NCI-H460 (cell line): ENCODE data around the gene SHF. TPM values are rescaled to one million over a fixed set of nuclear protein-coding genes. Genes with fewer than 3 reads are reported as not detected.

Source experiments
- DNase-seq: peaks from one replicate; pipeline ENCODE4 v3.0.0-alpha.2; 2016; ENCODE audit warnings: low read depth; ENCODE audit errors: extremely low read depth
- total RNA-seq: library from RNA; depleted of rRNA; stranded (reverse); fragments of >200 nt; shearing (Covaris generic); gene quantifications from 2 replicates; pipeline ENCODE4 v1.2.3, GENCODE V29; 2014; rRNA removed

Gene SHF
- total RNA-seq, 1 experiment from 2014 or later = 1.4 TPM

DNA sequence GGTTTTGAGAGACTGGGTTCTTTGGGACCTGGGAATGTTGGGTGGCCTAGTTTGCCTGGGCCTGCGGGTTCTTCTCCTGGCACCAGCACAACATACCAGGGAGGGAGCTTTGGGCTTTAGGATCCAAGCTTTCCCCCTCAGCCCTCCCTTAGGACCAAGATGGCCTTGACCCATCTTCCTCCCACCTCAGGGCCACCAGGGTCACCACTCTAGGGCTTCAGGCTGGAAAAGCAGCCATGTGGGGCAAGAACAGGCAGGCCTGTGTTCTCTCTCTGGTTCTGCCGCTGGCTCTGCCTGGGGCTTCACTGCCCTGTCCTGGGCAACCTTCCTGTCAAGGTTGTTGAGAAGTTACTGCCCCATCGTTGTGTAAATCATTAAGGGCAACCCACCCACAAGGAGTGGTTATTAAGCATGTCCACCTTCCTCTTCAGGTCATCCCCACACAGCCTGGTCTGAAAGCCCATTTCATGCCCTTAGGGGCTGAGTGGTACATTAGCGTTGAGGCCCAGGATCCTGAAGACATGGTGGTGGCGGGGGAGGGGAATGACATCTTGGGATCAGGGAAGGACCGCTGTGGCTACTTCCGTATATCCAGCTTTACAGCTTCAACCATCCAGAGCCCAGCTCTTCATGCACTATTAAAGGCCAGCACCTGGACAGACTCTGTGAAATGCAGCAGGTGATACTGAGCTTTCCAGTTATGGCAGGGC is 57.3 kb downstream of the SHF start:
- no peak for DNase-seq

DNA sequence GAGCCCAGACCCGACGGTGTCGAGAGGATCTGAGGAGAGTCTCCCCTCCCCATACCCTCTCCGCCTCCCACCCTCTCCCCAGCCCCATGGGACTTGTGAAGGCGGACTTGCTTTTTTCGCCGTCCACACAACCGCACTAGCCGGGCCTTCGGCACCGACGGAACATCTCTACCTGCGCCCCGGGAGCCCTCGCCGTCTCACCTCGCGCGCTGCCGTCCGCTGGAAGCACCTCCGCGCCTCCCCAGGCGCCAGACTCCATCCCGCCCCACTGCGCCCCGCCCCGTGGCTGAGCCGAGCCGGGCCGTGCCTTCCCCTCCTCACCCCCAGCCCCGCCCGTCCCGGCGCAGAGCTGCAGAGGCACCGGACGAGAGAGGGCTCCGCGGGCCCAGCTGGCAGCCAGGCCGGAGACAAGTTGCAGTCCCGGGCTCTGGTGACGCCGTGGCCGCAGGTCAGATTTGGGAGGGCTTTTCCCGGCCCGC is 58.1 kb downstream of the SHF start, which contains the start of the genes DUOX1 and DUOXA1:
DUOX1 (plus strand) TSS at position 344 of the 479 bp plus-strand sequence. CDS start 1,973 bp downstream, outside the sequence.
DUOXA1 (minus strand) TSS at position 229 of the 479 bp plus-strand sequence. CDS start 6,865 bp downstream, outside the sequence.
- DNase-seq = no peak

DNA sequence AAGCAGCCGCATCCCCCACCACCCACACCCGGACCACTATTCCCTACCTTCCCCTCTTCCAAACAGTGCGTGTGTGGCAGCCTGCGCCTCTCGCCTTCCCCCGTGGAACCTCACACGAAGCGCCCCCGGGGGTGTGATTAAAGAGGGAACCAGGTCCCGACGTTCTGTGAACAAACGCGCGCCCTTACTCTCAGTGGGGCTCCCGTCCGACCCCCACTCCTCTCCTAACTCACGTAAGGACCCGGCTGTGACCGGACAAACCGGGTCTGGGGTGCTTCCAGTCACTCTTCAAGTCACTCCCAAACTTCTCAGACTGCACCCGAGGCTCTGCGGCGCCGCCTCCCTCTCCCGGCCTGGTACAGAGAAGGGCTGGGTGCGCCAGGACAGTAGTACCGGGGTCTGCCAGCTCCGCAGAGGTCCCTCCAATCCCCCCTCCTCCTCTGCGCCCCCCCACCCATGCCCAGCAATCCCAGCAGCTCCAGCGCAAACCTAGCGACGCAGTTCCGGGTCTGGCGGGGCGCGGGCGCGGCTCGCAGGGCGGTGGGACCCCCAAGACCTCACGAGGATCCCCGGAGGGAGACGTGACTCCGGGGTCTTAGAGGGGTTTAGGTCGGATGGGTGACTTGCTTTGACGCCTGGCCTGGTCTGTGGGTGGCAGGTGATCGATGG is 58.7 kb downstream of the SHF start:
- no peak for DNase-seq

DNA sequence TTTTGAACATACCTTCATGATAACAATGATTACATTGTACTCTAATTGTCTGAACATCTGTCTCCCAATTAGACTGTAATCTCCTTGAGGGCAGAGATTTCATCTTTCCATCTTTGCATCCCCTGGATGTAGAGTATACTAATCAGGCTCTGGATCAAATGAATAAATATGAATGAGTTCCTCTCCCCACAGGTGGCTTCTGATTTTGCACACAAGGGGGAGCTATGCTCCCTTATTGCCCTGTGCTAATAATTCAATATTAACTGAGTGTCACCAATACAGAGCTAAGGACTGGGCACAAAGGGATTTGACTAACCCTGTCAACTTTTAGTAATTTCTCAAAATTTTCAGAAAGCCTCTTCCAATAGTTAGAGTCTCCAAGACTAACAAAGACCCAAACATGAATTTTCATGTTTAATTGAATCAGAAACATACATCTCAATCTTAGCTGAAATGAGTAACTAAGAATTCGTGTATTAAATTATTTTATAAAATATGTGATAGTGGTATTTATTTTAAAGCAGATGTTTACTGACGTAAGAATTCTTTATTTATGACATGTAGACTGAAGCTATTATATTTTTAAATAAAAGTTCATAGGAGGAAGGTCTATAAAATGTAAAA is 61.1 kb downstream of the SHF start:
- DNase-seq = peak; percentile 39

DNA sequence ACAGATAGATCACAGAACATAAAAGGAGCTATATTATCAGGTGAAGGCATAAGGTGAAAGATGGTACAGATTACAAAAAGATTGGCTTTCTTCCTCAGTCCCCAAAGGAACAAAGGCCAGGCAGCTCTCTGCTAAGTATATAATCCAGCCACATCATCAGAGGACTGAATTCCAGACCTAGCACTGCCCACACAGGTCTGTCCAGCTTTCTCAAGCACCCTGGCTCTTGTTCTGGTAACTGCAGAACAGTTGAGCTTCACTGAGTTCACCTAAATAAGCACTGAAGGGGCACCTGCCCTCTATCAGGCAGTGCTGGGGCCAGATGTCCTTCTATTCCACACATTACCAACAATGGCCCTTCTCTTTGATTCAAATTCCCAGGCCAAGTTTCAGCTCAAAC is 64.4 kb downstream of the SHF start:
- DNase-seq = no peak

DNA sequence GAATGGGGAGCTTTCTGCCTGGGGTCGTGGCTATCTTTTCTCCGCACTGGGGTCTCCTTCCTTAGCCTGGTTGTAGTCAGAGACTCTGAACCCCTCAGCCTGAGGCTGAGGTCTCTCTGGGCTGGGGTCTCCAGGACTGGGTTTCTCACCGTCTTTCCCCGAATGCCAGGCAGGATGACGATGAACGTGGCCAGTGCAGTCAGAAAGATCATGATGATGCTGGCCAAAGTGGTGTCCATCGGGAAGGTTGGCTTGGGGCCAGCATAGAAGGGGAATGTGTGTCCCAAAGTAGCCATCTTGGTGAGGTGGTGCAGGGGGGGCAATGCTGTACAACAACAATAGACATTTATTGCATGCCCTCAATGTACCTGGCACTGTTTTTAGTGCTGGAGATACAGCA is 65.0 kb downstream of the SHF start:
- no peak for DNase-seq

DNA sequence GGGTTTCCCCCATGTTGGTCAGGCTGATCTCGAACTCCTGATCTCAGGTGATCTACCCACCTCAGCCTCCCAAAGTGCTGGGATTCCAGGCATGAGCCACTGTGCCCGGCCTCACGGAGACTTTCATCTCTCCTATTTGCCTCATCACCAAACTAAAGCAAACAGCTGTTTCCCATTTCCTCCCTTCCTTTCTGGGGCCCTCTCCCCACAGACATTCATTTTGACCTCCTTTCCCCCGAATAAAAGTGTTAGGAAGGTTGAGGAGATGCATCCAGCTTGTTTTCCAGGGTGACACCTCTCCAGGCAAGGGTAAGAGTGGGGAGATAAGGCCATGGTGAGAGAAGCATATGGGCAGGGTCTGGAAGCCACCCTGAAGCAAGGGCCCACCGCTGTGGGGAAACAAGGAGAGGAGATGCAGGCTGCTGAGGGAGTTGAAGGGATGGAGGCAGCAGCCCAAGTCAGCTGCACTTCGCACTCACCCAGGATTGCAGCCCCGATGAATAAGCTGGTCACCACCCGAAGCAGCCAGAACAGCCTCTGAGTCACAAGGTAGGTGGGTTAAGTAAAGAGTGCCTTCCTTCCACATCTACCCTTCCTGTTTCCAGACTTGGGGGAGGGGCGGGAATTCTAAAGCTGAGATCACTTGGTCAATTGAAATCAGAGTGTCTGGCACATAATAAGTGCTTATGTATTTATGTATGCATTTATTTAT is 65.9 kb downstream of the SHF start:
- no peak for DNase-seq

DNA sequence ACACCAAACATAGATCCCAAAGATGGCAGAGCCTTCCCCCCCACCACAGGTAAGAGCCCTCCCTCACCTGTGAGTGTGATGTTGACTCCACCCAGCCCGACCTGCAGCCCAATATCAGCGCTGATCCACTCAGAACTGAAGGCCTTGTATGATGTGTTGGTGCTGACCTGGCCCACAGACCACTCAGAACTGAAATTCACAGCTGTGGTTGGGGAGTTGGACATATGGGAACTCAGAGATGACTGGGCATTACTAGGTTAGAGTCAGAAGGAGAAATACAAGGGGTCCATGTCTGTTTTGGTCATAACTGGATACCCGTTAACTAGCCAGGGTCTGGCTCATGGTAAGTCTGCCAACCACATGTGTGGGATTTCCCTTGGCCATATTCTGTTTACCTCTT is 66.7 kb downstream of the SHF start:
- no peak for DNase-seq

DNA sequence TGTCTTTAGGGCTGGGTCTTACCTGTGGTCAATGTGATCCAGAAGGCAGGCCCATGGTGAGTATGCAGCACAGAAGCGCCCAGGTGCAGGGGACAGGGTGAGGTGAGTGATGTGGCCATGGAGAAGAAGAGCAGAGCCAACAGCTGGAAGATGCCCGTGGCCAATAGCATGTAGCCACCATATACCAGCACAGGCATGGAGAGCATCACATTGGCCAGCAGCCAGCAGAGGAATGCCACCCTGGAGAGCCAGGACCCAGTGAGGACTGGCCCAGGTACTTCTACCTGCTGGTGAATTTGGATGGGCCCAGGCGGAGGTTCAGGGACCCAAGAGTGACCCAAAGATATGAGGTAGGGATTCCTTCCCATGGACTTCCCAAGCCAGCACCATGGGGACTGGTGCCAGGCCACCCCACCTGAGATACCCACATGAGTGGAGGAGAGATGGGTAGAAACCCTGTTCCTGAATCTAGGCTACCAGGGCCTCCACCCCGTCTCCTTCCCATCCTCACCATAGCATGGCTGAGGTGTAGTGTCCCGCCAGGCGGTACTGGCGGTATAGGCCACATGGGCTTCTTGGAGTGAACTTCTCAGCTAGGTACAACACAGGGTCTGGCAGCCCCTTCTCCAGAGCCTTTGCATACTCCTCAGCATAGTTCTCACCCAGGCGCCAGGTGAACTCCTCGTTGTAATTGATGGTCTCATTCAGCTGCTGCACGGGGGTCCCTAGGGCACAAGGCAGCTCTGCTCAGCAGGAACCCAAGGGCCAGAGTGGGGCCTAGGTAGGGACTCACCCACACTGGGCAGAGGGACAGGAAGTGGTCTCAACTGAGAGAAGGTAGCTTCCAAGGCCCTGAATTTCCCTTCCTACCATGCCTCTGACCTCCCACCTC is 67.4 kb downstream of the SHF start:
- no peak for DNase-seq

DNA sequence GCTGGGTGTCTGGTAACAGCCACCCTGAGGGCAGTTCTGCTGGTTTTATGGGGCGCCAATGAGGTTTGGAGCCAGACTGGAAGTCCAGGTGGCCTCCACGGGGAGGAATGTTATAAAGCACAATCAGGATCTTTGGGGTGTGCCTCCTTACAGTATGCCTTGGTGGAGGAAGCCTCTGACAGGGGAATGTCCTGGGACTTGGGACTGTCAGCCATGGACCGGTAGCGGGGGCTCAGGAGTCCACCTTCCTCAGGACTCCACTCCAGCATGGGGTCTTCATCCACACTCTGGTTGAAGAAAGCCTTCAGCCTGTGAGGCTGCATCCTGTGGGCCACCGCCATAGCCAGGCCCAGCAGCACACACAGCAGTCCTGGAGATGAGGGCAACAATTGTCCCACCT is 68.8 kb downstream of the SHF start:
- no peak for DNase-seq

DNA sequence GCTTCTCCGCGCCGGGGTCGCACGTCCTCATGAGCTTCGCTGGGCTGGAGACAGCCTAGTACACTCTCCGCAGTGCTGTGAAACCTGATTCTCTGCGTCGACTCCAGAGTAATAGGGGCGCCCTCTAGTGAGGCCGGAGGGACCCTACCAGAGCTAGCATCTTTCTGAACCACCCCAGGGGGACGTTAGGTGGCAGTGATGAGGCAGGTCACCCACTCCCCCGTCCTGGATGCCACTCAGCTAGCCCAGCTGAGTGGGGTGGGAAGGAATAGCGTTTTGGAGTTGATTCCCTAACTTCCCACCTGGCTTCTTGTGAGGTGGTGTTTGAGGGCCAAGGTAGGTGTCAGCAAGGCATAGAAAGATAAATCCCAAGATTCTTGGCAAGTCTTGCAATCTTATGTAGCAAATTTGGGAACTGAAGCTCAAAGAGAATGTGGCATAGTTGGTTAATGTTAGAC is 69.6 kb downstream of the SHF start:
- peak; percentile 87 for DNase-seq

DNA sequence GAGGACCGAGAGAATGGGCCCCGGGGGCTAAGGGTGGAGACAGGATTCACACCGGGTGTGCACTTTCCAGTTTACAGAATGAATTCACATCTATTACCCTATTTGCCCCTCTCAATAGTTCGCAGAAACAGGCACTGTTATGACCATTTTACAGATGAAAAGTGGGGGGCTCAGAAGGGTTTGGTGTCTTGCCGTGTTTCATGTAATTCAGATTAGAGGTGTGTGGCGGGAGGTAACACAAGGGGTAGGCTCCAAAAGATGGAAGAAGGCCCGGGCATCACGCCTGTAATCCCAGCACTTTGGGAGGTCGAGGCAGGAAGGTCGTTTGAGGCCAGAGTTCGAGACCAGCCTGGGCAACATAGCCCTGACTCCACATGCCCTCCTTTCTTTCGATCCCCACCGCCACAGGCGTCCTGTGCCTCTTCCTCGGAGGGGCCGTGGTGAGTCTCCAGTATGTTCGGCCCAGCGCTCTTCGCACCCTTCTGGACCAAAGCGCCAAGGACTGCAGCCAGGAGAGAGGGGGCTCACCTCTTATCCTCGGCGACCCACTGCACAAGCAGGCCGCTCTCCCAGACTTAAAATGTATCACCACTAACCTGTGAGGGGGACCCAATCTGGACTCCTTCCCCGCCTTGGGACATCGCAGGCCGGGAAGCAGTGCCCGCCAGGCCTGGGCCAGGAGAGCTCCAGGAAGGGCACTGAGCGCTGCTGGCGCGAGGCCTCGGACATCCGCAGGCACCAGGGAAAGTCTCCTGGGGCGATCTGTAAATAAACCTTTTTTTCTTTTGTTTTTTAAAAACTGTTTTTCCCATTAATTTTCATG is 70.2 kb downstream of the SHF start:
- DNase-seq = no peak

Other genes with a start within 250 kb of the SHF start
- gene TERB2, start 231.3 kb downstream of the SHF start, total RNA-seq = not detected in 2 replicates
- gene SORD, start 164.8 kb downstream of the SHF start, total RNA-seq = 65.1 and 65.5 TPM in 2 replicates
- gene DUOX2, start 73.8 kb downstream of the SHF start, total RNA-seq = 0.02 TPM in 1 of 2 replicates, not detected in the other
- not detected in 2 replicates for gene DUOXA2, start 73.6 kb downstream of the SHF start, total RNA-seq
- 0.97 and 0.98 TPM in 2 replicates for gene DUOXA1, start 58.1 kb downstream of the SHF start, total RNA-seq
- gene DUOX1, start 58.0 kb downstream of the SHF start, total RNA-seq = not detected in 2 replicates
- not detected in 2 replicates for gene SLC28A2, start 64.3 kb upstream of the SHF start, total RNA-seq
- 0.25 and 0.78 TPM in 2 replicates for gene GATM, start 190.6 kb upstream of the SHF start, total RNA-seq